ENCODE measurements around the gene PMVK.
"Not testable (repeated sequence)": the region's sequence is repeated elsewhere in the genome, so short reads cannot be mapped to it uniquely, and the experiment has no call there.

The PMVK gene

DNA sequence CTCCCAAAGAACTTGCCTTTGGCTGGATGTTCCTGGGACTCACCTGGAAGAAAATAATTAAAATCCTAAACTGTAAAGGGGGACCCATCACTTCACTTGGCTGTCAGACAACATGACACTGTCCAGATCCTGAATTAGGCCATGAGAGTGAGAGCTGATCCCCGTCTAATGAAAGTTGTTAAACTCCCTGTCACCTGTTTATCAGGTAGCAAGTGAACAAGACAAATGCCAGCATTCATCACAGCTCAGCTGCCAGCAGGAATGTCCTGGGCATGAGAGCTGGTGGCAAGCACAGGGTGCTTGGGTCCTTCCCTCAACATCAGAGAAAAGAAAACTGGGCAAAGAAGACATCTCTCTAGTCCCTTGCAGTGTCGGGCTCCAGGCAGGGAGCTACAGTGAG, 23.8 kb downstream of the PMVK start:
- no peak for DNase-seq (ENCODE audit: low read depth)

DNA sequence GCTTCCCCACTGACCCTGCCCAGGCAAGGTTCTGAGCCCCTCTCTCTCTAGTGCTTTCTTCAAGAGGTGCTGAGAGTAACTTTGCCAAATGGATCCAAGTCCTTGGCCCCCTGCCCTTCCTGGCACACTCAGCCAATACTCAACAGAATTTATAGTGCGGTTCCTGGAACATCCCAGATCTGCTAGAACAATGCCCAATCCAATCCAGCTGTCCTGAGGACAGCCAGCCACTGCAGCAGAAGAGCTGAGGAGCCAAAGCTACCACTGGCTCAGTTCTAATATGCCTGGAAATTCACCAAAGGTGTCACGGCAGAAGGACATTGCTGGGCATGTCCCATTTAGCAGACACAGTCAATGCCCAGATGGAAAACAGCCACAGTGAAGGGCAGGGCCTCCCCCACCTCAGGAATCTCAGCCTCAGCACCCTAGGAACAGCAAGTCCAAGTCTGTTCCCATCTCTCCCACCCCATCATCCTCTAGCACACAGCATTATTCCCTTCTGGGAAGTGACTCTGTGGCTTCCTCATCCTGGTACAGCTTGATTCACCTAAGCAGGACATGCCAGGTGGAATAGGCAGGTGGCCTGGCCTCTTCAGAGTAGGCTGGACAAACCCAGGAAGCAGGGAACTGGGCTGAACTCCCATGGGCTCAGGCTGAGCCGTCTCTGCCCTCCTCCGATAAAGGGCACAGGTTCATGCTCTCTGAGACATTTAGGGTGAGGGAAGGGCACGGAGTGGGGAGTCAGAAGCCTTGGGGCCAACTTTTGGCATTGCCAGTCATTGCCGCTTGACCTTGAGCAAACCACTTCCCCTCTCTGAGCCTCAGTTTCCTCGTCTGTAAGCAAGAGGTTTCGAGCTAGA, 24.6 kb downstream of the PMVK start:
- no peak for DNase-seq (ENCODE audit: low read depth)

DNA sequence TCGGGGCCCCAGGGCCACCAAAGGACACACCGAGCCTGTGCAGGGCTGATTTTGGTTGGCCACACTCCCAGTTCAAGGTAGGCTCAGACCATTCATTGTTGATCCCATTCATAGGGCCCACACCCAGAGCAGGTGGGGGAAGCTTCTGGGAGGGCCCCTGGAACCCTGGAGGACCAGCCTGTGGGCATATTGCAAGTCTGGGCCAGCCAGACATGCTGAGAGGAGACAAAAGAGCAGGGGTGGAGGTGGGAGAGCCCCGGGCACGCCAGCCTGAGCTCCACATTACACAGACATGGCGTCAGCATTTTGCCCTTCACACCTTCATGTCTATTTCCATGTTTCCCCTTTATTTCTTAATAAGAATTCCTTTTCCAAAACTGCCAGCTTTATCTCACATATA, 25.7 kb downstream of the PMVK start:
- DNase-seq (ENCODE audit: low read depth) = no peak

DNA sequence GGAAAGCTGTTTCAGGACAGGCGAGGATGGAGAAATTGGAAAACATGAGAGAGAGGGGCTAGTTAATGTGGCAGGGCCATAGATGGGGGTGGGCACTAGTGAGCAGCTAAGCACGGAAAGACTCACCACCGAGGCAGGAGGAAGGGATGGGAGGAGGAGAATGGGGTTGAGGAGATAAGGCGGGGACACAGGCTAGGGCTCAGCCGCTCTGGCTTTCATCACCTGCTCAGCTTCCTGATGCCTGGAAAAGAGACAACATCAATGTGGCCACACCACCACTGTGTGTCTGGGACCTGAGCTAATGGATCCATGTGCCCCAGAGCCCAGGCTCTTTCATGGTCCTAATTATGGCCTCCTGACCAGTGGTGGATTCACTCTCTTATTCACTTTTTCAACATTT, 27.6 kb downstream of the PMVK start:
- no peak for DNase-seq (ENCODE audit: low read depth)

DNA sequence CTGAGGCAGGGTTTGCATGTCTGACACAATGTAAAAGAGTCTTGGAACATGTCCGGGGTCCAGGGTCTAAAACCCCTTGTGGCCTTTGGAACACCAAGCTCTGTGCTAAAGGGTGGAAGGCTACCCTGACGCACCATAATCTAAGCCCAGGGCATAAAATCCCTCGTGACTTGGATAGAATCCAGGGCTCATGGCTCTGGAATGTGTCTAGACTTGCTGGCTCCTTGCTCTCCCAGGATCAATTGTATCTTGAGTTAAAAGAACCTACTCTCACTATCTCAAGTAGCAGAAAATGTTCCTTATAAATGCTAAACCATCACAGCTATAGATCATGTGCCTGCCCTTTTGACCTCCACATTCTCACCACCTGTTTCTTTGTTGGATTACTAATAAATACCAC, 28.4 kb downstream of the PMVK start:
- DNase-seq (ENCODE audit: low read depth) = not testable (repeated sequence)

DNA sequence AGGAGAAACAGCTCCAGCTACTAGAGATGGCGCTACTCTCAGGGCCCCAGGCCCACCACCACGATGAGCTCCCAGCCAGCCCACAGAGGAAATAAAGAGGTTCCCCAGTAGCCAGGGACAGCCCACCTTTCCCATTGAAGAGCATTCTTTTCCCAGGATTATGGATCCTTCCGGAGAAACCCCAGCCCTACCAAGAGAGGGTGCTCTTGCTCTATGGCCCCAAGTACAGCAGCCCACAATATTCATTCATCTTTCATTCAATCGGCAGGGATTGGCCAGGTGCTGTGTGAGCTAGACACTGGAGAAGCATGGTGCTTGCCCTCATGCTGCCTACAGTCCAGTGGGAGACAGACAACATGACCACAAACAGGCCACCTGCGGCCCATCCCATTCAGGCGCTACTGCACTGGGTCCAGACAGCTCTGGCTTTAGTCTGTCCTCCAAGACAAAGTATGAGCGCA, 29.9 kb downstream of the PMVK start:
- no peak for DNase-seq (ENCODE audit: low read depth)

DNA sequence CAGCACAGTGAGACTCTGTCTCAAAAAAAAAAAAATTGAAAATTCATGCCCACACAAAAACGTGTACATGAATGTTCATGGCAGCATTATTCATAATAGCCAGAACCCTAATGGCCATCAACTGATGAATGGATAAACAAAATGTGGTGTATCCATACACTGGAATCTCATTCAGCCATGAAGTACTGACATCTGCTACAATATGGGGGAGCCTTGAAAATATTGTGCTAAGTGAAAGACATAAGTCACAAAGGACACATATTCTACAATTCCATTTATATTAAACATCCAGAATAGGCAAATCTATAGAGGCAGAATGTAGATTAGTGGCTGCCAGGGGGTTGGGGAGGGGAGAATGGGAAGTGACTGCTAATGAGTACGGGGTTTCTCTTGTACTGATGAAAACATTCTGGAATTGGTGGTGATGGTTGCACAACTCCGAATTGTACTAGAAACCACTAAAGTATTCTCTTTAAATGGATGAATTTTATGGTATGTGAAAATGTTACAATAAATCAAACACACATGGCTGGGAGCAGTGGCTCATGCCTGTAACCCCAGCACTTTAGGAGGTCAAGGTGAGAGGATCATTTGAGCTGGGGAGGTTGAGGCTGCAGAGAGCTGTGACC, 33.5 kb downstream of the PMVK start:
- DNase-seq (ENCODE audit: low read depth) = no peak

DNA sequence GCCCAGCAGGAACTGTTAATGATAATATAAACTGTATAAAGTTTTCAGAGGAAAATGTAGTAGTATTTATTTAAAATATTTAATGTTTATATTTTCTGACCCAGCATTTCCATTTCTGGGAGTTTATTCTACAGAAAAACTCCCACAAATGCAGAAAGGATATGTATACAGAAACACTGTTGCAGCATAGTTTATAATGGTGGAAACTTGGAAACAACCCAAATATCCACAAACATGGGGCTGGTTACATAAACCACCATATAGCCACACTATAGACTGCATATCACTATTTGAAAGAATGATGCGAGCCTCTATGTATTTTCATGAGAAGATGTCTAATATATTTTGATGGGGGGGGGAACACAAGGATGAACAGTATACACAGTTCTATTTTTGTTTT, 34.9 kb downstream of the PMVK start:
- no peak for DNase-seq (ENCODE audit: low read depth)

DNA sequence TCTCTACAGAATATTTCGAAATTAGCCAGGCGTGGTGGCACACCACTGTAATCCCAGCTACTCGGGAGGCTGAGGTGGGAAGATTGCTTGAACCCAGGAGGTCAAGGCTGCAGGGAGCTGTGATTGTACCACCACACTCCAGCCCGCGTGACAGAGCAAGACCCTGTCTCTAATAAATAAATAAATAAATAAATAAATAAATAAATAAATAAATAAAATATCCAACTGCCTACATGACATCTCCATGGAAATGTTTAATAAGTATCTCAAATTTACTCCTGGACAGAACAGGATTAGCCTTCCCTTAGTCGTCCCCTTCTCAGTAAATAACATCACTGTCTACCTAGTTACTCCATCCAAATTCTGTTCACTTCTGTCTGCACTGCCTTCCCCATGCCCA, 37.5 kb downstream of the PMVK start:
- no peak for DNase-seq (ENCODE audit: low read depth)

DNA sequence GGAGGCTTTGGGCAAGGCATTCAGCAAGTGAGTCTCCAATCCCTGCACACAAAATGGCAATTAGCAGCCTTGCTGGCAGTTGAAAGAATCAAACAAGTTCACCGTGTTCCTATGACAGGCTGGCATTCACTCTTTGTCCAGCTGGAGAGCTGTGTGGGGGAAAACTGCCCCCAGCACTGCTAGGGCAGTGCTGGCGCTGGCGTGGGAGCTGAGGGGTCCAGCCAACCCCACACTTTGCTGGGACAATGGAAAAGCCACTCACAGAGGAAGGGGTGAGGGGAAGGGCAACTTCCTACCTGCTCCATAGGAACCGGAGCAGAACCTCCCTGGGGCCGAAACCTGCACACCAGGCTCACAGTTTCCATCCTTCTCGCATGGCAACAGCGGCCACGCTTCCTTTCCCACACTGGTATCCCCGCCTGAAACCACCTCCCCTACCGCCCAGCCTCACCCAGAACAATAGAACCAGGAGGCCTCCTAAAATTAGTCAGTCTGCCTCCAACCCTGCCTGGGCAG, 39.7 kb downstream of the PMVK start:
- no peak for DNase-seq (ENCODE audit: low read depth)

DNA sequence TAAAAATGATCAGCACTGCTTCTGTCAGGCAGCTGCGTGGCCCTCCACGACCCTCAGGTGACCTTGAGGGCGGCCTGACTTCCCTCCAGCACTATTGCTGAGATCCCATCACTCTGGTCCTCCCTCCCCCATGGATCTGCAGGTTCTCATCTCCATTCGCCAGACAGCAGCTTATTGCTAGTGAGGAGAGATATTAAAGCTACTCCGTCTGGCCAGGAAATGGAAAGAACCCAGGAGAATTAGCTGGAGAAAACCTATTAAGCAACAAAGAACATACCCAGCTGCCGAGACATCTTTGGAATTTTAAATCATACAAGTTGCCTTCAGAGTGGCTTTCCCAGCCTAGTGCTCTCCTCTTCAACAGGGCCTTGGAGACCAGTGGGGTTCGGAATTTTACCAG, 40.7 kb downstream of the PMVK start:
- no peak for DNase-seq (ENCODE audit: low read depth)

DNA sequence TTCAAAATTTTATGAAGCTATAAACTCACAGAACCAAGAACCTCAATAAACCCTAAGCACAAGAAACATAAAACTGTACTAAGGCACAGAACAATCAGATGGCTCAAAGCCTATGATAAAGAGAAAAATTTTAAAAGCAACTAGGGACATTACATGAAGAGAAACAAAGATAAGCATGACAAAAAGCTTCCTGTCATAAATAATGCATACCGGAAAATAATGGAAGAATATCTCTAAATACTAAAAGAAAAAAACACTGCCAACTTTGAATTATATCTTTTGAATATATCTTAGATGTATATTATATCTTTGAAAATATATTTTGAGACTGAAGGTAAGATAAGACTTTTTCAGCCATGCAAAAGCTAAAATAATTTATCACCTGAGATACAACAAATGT, 45.1 kb downstream of the PMVK start:
- DNase-seq (ENCODE audit: low read depth) = no peak

DNA sequence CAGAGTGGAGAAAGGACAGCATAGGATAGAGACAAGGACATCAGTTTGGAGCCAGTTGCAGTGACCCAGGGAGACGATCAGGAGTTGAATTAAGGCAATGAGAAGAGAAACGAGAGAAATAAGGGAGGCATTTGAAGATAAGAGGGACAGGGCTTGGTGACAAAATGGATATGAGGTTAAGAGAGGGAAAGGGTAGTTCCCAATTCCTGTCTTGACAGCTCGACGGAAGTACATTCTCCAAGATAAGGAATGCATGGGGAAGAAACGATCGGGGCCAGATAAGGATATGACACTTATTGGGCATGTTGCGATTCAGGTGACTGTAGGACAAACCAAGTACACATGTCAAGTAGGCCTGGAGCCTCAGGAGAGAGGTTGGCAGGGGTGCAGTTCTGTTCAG, 47.8 kb downstream of the PMVK start:
- DNase-seq (ENCODE audit: low read depth) = no peak

DNA sequence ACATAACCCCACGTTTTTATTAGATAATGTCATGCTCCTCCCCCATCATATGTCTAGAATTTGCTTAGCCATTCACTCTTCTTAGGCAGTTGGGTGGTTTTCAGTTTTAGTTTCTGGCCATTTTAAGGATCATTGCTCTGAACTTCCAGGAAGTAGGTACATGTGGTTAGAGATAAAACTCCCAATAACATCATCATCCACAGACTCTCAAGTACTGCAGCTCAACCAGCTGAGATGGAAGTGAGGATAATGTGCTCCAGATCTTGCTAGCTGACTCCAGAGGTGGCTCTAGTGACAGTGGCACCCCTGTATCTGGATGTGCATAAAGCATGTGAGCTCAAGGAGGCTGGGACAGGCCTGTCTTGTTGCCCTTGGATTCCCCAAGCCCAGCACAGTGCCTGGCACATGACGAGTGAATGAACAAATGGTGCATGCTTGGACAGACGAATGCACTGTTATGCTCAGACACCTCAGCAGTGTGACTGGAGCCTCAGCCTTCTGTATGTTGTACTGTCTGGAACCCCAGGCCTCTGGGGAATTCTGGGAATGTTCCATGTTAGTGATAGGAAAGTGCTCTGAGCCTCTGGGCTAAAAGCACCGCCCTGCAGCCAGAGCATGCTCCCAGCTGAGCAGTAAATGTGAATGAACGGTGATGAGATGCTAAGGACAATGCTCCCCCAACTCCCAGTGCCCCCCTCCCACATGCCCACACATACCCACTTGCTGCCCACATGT, 50.1 kb downstream of the PMVK start:
- DNase-seq (ENCODE audit: low read depth) = no peak

DNA sequence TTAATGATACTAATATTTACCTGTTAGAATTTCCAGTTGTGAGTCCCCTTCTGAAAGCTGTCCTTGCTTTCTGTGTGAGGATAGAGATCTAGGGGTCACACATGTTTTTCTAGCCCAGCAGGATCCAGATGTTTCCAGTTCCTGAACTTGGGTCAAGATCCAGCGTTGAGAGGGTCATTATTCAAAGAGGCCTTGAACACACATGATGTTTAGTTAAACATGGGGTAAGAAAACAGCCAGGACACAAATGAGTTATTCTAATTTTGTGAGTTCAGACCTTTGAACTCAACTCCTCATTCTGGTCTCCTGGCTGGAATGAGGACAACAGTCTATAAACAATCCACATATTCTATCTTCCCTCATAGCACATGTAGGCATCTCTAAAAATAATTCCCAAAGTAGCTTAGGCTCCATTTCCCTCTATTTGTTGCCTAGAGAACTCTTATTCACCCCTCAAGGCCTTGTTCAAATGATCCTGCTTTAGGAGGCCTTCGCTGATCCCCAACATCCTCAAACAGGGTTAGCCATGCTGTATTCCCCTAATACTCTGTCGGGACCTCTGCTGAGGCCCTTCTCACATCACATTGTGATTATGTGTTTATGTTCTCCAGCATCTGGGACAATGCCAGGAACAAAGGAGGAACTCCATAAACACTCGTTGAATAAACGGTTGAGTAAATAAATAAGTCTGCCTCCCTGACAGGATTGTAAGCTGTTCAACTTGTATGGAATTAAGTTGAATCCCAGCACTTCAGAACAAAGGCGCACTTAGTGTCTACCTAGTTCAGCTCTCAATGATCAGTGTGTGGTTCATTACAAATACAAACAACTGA, 51.4 kb downstream of the PMVK start:
- DNase-seq (ENCODE audit: low read depth) = no peak

DNA sequence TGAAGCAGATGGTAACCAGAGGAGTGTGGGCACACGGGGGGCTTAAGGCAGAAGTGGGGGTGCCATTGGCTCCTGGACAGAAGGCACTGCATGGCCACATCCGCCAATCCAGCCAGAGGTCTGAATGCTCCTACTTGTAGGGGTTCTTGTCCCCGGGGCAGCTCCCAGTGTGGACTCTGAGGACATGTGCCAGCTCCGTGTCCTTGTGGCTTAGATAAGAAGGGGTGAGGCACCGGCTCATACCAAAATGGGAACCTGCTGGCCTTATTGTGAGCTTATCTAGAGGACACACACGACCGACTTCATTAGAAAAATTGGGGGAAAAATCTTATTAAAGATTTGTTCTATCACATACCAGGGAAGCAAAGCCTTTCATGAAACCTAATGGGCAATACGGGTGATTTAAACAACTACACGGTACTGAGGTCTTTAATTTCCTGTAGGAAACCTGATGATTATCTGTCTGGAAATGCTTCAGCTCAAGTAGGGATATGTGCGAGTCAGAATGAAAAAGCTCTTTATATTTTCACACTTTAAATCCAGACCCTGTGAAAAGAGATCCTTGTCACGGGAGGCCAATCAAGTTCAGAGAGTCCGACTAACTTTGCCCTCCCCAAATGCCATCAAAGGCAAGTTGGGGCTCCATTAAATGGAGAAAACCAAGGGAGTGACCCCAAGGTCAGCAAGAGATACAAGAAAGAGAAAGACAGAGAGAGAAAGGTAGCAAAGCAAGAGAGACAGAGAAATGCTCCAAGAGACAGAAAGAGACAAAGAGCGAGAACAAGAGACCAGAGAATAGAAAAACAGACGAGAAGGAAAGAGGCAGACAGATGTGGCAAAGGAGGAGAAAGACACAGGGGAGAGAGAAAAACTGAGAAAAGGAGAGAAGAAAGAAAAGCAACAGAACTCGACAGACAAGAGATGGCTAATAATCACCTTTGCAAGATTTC, 52.3 kb downstream of the PMVK start:
- no peak for DNase-seq (ENCODE audit: low read depth)

DNA sequence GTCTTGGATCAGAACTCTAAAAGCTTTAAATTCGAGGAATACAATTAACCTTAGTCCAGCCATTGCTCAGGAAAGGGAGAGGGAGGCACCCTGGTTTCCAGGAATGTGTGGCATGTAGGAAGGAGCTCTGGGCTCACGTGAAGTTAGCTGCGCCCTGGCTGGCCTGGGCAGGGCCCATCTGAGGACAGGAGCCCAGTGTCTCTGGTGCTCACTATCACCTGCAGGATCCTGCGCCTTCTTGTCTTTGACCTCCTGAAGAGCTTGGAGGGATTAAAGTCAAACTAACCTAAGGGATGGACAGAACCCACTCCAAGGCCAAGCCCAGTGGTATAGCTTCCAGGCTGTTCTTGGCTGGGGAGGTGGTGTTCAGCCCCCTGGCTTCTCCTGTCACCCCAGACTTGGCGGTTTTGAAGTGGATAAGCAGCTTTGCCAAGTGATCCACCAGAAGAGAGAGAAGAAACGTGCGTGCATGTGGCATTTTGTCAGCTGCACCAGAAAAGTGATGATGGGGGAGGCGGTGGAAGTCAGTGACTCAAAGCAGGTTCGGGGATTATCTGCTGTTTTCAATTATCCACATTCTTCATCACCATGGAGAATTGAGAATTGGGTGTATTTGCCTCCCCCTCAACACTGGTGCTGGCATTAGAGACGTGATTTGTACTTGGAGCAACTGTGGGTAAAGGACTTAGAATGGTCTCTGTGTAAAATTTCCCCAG, 54.5 kb downstream of the PMVK start:
- DNase-seq (ENCODE audit: low read depth) = no peak

DNA sequence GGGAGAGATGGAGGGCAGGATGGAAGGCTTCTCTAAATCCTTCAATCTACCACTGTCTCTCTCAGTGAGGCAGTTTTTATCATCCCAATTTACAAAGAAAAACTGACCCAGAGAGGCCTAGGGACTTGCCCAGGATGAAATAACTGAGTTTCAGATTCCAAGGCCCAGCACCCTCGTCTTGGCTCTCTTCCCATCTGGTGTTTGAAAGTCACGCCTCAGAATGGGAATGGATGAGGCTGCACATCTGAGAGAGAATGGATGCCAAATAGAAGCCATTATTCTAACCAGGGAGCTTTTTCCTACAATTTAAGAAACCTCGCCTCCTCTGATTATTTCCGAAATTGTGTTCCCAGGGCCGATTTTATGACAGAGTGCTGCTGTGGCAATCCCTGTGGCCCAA, 55.8 kb downstream of the PMVK start:
- no peak for DNase-seq (ENCODE audit: low read depth)

DNA sequence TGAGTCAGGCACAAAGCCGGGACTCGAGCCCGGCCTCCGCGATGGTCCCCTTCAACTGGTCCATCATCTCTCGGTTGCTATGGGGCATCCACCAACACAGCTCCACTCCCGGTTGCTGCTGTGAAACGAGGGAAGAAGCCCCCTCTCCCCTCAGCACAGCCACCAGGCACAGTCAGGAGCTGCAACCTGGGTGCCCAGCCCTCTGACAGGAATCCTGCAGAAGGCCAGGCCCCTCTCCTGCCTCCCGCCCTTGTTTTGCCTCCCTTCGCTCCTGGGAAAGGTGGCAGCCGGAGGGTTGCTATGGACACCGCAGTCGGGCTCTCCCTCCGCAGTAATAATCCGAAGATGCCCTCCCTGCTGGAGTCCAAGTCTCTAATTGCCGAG, 57.5 kb downstream of the PMVK start:
- DNase-seq (ENCODE audit: low read depth) = no peak

DNA sequence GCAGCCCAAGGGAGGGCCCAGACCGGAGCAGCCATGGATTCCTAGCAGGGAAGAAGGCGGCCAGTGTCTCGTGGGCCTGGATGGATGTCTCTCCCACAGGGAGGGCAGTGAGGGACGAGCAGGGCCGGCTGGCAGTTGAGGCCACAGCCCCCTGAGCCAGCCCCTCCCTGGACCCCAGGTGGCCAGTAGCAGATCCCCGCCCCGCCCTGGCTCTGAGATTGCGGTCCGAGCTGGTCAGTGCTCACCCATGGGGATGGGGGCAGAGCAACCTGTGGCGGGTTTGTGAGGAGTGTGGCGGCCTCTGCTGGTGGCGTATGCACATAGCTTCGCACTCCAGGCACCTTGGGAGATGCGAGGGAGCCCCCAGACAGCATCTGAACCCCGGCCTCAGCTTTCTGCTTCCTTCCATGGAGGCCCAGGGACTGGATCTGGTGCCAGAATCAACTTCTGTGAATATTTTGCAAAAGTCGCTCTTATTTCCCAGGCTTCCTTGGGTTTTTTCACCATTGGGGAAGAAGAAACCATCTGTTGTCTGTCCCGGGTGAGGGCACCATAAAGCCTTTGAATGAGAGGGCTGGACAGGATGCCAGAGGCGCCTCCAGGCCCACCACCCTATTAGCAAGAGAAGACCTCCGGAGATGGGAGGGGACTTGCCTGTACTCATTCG, 58.0 kb downstream of the PMVK start:
- peak; percentile 61 for DNase-seq (ENCODE audit: low read depth)

Data from activated T-helper 9 cell treated with anti-CD3 and anti-CD28 coated beads, Interleukin-2, amount 50 U/mL, for 16 hours (primary cell).